Muscle of leg (tissue), 11 donors: ENCODE measurements around the gene CPB2. TPM values are rescaled to one million over a fixed set of nuclear protein-coding genes. Genes with fewer than 3 reads are reported as not detected.

Experiments used
- DNase-seq: peaks from one replicate; pipeline ENCODE4 v3.0.0; 2013
- H3K27ac ChIP-seq: one replicate; pipeline ENCODE4 v1.5.1; 2013; ENCODE audit warnings: mild to moderate bottlenecking, low read length, control low read depth
- H3K27me3 ChIP-seq: one replicate; pipeline ENCODE4 v1.6.1; 2013; ENCODE audit warnings: low read length; ENCODE audit not compliant: control insufficient read depth, insufficient read depth
- H3K36me3 ChIP-seq: one replicate; pipeline ENCODE4 v1.6.1; 2013; ENCODE audit warnings: low read length; ENCODE audit not compliant: control insufficient read depth, insufficient read depth
- H3K4me1 ChIP-seq: one replicate; pipeline ENCODE4 v1.6.1; 2013; ENCODE audit warnings: low read length; ENCODE audit not compliant: control insufficient read depth, insufficient read depth
- H3K4me3 ChIP-seq: one replicate; pipeline ENCODE4 v1.5.1; 2013; ENCODE audit warnings: low read length, control low read depth
- H3K9me3 ChIP-seq: replicated peaks from 2 replicates; pipeline ENCODE4 v1.6.1; 2013; ENCODE audit warnings: low read depth, low read length; ENCODE audit not compliant: control insufficient read depth
- WGBS: methylation state at CpG from one replicate; pipeline ENCODE4 v1.1.5; 2013; ENCODE audit warnings: missing lambda C conversion rate; ENCODE audit not compliant: insufficient coverage; 5-methylcytosine and 5-hydroxymethylcytosine counted together
- polyA plus RNA-seq, 8 donors: library from polyadenylated mRNA; unstranded; fragments of 120-200 nt; gene quantifications; one replicate each; pipeline versions ENCODE4 v1.2.1 to v1.2.3, GENCODE V29; 2013; ENCODE audit warnings: inconsistent platforms in 1 of 8, low replicate concordance in 1 of 8; ENCODE audit not compliant: insufficient read length in 8 of 8, insufficient read depth in 1 of 8
- total RNA-seq: library from RNA; stranded (reverse); fragments of 120-200 nt; gene quantifications from one replicate; pipeline ENCODE4 v1.2.4, GENCODE V29; 2013

The CPB2 gene
- total and polyA plus RNA-seq, 9 donors = 0.09 to 0.54 (median 0.12) TPM; not detected in 4

DNA sequence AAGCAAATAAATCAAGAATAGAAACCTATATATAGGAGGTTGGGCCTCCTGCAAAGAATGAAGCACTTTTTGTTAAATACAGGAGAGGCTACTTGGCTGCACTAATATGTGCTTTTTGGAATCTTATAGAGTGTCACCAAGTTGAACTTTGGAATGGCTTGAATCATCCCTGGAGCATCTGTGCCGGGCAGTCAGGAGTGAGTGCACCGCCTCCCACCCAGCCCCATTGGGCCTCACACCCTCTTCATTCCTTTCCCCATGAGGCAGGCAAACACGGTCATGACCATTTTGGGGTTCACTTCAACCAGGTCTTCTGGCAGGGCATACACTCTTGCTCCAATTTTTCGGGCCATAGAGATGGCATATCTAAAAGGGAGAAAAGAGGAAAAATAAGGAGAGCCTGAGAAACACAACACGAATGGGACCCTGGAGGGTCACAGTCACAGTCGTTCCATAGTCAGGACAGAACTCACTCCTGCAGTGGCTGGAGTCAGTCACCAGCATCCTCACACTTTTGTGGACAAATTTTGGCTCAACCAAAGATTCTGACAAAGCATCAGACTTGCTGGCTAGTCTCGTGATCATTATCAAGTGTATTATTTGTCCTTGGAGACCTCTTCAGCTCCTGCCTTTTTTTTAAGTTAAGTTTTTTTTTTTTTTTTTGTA lies 22.7 kb upstream of the CPB2 start:
- no peaks in the 10 kb centered on the region for H3K36me3 ChIP-seq
- no peaks in the 10 kb centered on the region for H3K9me3 ChIP-seq
- H3K27ac ChIP-seq = no peak overlapping the region
- WGBS = 96% methylated on average over 3 of the region's 7 CpGs
- no peak overlapping the region for H3K4me3 ChIP-seq
- no peaks in the 10 kb centered on the region for H3K4me1 ChIP-seq
- peaks cover 3% of the 10 kb centered on the region for H3K27me3 ChIP-seq
- DNase-seq = no peak

DNA sequence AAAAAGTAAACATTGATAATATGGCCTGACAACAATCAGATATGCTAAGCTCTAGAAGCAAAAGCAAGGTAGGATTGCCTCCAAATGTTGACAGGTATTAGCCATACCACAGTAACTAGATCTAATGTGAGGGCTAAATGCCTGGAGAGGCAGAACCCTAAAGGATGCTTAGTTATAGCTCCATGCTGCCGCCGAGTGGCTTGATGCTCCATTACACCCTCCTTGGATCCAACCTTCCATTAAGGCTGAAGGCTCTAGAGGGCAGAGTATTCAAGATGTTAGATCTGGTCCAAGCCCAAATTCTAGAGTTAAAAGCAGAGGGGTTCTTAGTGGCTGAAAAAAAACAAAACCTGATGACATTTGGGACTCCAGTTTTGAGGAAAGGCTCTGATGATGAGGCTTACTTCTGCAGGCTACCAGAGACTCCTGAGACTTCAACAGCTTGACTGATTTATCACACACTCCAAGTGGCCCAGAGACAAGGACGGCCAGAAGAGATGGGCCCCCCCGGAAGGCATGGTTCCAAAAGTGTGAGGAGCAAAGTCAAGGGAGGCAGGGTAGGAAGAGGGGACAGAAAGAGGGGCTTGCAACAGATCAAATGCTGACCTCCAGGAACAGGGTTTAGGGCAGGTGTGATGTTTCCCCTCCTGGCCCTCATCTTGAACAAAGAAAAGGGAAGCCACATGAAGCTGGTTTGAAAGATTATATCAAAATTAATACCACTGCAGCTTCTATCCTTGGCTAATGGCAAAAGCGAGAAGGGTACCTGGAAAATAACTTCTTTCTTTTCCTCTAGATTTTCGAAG lies 21.9 kb upstream of the CPB2 start:
- H3K4me3 ChIP-seq = no peak overlapping the region
- no CpG with 5 or more reads among the region's 6 CpGs for WGBS
- DNase-seq = peak; percentile 60
- H3K36me3 ChIP-seq = no peaks in the 10 kb centered on the region
- H3K9me3 ChIP-seq = no peaks in the 10 kb centered on the region
- H3K4me1 ChIP-seq = no peaks in the 10 kb centered on the region
- H3K27me3 ChIP-seq = peaks cover 3% of the 10 kb centered on the region
- H3K27ac ChIP-seq = no peak overlapping the region

DNA sequence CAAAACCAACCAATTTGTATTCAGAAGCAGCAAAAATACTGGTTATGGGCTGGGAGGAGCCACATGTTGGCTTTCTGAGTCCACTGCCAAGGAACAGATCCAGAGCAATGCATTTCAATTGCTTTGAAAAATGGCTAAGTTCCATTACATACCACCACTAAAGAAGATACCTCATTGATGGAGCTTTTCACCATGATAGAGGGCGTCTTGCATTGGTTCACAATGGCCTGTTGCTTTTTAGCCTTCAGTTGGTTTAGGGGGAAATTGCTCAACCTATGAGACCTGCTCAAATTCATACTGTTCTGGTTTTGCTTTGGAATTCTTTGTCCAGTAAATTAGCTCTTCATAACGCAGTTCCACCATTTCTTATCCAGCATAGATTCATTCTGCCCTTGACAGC lies 21.2 kb upstream of the CPB2 start:
- no peaks in the 10 kb centered on the region for H3K9me3 ChIP-seq
- H3K4me3 ChIP-seq = no peak overlapping the region
- H3K27me3 ChIP-seq = peaks cover 3% of the 10 kb centered on the region
- H3K27ac ChIP-seq = no peak overlapping the region
- no peaks in the 10 kb centered on the region for H3K4me1 ChIP-seq
- H3K36me3 ChIP-seq = no peaks in the 10 kb centered on the region
- DNase-seq = no peak
- no CpG with 5 or more reads among the region's 2 CpGs for WGBS

DNA sequence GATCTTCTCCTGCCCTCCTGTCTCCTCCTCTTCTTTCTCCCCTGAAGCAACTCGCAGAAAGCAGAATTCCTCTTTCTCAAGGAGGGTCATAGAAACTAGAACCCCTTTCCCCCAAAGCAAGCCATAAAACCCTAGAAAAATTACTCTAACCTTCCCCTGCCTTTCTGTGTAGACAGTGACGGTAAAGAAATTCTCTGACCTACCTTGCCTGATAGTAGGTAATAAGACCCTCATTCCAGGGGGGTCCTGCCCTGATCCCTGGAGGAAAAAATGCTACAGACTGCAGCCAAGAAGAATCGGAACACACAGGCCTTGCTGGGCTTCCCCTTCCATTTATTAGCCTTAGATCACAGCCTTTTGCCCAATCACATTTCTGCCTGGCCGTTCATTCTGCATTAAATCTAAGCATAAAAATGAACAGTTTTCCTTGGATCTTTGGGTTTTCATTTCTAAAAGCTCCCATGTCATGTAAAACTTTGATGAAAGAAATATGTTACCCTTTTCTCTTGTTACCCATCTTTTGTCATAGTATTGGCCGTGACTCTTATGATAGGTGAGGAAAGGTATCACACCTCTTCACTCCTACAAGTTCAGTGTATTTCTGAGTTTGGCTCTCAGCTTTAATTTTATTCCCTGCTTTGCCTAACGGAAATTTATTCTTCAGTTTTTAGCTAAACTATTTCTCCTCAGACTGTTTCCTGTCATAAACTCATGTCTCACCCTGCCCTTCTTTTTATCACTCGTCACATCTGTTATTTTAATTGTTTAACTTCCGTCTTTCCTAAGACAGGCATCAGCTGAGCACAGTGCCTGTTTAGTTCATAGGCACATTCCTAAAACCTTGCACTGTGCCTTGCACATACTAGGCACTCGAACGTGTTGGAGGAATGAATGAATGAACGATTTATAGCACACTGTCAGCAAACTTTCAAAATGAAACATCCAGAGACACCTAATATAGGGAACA lies 20.4 kb upstream of the CPB2 start:
- no peaks in the 10 kb centered on the region for H3K9me3 ChIP-seq
- H3K4me1 ChIP-seq = no peaks in the 10 kb centered on the region
- H3K27ac ChIP-seq = no peak overlapping the region
- peak; percentile 25 for DNase-seq
- H3K4me3 ChIP-seq = no peak overlapping the region
- 28% methylated on average over 3 of the region's 11 CpGs for whole genome bisulfite sequencing
- H3K27me3 ChIP-seq = peaks cover 3% of the 10 kb centered on the region
- no peaks in the 10 kb centered on the region for H3K36me3 ChIP-seq

DNA sequence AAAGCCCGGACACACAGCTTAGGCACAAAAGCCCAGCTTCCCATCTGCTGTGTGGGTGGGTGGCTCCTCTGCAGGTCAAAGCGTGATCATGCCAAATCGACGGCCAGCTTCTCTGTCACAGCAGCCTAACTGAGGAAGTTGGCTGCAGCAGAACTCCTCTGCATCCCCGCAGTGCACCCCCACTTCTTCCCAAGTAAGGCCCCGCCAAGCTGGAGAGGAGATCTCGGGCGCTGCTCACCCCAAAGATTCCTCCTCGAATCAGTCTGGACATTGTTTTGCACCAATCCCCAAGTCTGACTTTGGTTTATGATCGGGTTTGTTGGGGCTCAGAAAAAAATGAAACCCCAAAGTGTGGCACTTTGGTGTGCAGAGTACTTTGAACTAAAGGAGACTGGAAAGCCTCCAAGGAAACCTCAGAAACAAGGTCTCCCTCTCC lies 19.7 kb upstream of the CPB2 start:
- no peak for DNase-seq
- no peaks in the 10 kb centered on the region for H3K36me3 ChIP-seq
- H3K4me1 ChIP-seq = no peaks in the 10 kb centered on the region
- 92% methylated on average over 5 of the region's 10 CpGs for WGBS
- no peak overlapping the region for H3K4me3 ChIP-seq
- H3K9me3 ChIP-seq = no peaks in the 10 kb centered on the region
- no peak overlapping the region for H3K27ac ChIP-seq
- peaks cover 3% of the 10 kb centered on the region for H3K27me3 ChIP-seq

DNA sequence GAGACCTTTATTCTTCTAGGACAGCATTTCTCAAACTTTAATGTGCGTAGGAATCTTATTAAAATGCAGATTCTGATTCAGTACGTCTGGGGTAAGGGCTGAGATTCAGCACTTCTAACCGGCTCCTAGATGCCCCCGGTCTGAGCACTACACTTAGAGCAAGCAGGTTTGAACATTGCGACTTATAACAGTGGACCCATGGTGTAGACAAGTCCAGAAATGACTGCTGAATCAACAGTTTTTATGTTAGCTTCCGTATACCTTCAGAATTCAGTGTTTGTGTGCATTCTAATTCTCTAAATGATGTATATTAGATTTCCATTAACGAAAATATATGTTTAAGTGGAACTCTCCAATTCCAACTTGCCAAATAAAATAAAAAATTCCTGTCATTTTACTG lies 17.5 kb upstream of the CPB2 start:
- no peak overlapping the region for H3K27ac ChIP-seq
- DNase-seq = no peak
- H3K27me3 ChIP-seq = peaks cover 3% of the 10 kb centered on the region
- H3K9me3 ChIP-seq = no peaks in the 10 kb centered on the region
- 91% methylated on average over 4 of the region's 7 CpGs for WGBS
- no peaks in the 10 kb centered on the region for H3K36me3 ChIP-seq
- H3K4me3 ChIP-seq = no peak overlapping the region
- H3K4me1 ChIP-seq = no peaks in the 10 kb centered on the region

DNA sequence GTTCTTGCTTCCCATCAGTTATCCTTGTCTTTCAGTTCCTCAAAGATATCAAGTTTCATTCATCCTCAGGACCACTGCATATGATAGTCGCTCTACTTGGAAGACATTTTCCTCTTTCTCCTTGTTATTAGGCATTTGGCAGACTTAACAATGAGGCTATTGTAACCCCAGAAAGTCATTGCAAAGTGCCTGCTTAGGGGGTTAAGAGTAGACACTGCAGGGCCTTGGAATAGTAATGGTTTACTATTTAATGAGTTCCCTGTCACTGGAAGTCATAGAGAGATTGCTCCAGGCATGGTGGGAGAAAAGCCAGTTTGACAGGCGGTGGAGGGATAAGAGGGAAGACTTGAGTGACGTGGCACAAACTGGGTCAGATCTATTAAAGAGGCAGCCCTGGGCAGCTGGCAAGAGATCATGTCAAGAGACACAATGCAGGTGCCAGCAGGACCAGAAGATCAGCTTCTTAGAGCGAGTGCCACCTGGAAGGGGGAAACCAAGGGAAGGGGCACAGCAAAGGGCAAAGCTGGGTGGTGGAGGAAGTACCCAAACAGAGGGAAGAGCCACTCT lies 16.8 kb upstream of the CPB2 start:
- H3K36me3 ChIP-seq = no peaks in the 10 kb centered on the region
- peaks cover 3% of the 10 kb centered on the region for H3K27me3 ChIP-seq
- DNase-seq = no peak
- H3K4me3 ChIP-seq = no peak overlapping the region
- no peaks in the 10 kb centered on the region for H3K4me1 ChIP-seq
- 87% methylated on average over 3 of the region's 4 CpGs for WGBS
- H3K9me3 ChIP-seq = no peaks in the 10 kb centered on the region
- no peak overlapping the region for H3K27ac ChIP-seq

DNA sequence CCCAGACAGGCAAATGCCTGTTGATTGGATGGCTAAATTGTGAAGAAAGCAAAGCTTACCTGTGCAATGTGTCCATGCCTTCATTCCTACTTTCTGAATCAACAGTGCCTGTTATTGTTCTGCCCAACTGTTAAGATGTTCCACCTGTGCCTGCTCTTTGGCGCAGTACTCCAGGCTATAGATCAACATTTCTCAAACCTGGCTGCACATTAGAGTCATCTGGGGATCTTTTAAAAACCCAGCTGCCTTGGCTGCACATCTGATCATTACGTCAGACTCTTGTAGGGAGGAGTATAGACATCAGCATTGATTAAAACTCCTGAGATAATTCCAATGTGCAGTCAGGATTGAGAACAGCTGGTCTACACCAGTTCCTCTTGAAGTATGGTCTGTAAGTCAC lies 16.2 kb upstream of the CPB2 start:
- H3K27ac ChIP-seq = no peak overlapping the region
- H3K36me3 ChIP-seq = no peaks in the 10 kb centered on the region
- peak; percentile 31 for DNase-seq
- no peaks in the 10 kb centered on the region for H3K4me1 ChIP-seq
- no peaks in the 10 kb centered on the region for H3K9me3 ChIP-seq
- H3K27me3 ChIP-seq = peaks cover 3% of the 10 kb centered on the region
- no peak overlapping the region for H3K4me3 ChIP-seq
- no CpG with 5 or more reads among the region's 2 CpGs for WGBS

DNA sequence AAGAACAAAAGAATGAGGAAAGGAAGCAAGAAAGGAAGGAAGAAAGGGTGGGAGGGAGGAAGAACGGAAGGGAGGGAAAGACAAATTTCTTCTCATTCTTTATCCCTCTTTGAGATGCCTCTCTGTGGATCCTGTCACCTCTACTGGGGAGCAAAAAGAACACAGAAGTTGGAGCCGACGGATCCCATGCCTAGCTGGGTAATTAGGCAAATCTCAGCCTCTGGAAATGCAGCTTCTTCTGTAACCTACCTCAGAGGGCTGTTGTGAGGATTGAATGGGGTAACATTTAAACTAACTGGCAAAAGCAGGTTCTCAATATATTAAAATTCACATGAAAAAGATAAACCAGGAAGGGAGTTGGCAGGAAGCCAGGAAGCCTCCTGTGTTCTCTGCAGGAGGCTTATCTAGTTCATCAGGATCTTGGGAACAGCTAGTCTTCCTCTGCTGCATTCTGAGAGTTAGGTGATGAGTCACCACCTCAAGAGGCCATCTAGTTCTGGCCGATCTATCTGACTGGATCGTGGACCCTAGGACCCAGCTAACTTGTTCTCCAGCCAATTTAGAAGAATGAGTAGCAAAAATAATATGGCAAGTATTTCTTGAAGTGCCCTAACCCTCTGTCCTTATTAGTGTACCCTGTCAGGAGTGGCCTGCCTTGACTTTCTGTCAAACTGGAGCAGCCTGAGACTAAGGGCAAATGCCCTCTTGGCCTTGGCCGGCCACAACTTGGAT lies 15.2 kb upstream of the CPB2 start:
- H3K27me3 ChIP-seq = peaks cover 3% of the 10 kb centered on the region
- H3K27ac ChIP-seq = no peak overlapping the region
- H3K4me3 ChIP-seq = no peak overlapping the region
- WGBS = 33% methylated on average over 1 of the region's 6 CpGs
- H3K4me1 ChIP-seq = no peaks in the 10 kb centered on the region
- no peaks in the 10 kb centered on the region for H3K9me3 ChIP-seq
- H3K36me3 ChIP-seq = no peaks in the 10 kb centered on the region
- DNase-seq = no peak
